GM19438 (cell line): ENCODE results near the gene MBD4.
"Not testable (repeated sequence)": the region's sequence is repeated elsewhere in the genome, so short reads cannot be mapped to it uniquely, and the experiment has no call there.

Experiments
- ATAC-seq: cut with Tn5 transposase; IDR thresholded peaks from one replicate; pipeline ENCODE4 v1.9.1; 2021; ENCODE audit warnings: low read depth; ENCODE audit not compliant: unreplicated experiment

The MBD4 gene

DNA sequence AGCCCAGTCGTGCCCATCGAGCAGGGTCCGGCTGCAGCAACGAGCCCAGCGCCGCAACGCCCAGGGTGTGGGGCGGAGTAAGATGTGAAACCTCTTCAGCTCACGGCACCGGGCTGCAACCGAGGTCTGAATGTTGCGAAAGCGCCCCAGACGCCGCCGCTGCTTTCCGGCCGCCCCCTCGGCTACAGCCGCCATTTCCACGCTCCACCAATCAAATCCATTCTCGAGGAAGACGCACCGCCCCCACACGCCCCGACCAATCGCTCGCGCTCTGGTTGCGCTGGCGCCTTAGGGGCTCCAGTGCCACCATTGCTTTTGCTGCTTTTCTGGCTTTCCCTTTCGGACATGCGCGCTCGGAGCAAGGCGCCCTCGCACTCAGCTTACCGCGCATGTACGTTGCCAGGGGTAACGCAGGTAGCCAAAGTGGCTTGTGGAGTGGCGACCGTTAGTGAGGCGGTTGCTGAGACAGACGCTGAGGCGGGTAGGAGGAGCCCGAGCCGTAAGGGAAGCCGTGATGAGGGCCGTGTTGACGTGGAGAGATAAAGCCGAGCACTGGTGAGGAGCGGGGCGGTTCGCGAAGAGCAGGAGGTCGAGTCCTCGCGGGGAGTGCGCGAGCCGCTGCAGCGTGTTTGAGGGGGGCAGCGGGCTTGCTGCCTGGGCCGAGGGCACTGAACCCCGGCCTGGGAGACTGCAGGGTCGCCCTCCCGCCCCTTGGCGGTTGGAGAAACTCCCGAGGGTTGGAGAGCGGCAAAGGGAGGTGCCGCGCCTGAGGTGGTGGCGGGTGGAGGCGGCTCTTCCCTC lies at the start of gene MBD4, which contains the start of gene IFT122:
Gene MBD4, minus strand, starts transcription at position 132 of the 801 bp plus-strand sequence. Its CDS starts 115 bp downstream, at position 17.
Gene IFT122, plus strand, starts transcription at position 408 of the 801 bp plus-strand sequence. Its CDS starts 107 bp downstream, at position 515.
- peak; percentile 86 for ATAC-seq

DNA sequence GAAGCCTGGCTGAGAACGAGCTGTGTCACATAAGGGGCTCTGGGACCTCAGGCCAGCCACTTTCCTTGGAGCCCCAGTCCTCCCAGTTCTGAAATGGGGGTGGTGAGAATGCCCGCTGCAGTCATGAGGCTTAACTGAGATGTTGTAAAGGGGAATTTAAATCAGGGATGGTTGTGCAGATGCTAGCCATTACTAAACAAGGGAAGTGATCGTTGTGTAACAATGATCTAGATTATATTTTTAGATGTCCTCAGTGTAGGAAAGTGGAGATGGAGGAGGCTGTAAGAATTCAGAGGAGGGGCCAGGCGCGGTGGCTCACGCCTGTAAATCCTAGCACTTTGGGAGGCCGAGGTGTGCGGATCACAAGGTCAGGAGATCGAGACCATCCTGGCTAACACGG lies 49.5 kb upstream of the MBD4 start:
- ATAC-seq = not testable (repeated sequence)

DNA sequence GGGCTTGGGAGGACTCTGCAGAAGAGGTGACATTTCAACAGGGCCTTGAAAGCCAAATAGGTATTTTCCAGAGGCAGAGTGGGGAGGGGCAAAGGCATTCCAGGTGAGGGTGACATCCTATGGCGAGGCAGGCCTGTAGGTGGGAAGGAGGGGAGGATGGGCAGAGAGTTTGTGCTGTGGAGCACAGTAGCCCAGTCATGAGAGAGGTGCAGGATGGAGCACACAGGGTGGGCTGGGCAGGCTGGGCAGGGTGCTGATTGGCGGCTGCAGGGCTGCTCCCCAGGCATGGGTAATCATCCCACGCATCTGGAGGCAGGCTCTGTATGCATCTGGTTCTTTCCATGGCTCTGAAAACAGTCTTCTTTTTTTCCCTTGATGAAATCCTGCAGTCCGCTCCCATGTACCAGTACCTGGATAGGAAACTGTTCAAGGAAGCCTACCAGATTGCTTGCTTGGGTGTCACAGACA lies 48.2 kb upstream of the MBD4 start:
- ATAC-seq = not testable (repeated sequence)

DNA sequence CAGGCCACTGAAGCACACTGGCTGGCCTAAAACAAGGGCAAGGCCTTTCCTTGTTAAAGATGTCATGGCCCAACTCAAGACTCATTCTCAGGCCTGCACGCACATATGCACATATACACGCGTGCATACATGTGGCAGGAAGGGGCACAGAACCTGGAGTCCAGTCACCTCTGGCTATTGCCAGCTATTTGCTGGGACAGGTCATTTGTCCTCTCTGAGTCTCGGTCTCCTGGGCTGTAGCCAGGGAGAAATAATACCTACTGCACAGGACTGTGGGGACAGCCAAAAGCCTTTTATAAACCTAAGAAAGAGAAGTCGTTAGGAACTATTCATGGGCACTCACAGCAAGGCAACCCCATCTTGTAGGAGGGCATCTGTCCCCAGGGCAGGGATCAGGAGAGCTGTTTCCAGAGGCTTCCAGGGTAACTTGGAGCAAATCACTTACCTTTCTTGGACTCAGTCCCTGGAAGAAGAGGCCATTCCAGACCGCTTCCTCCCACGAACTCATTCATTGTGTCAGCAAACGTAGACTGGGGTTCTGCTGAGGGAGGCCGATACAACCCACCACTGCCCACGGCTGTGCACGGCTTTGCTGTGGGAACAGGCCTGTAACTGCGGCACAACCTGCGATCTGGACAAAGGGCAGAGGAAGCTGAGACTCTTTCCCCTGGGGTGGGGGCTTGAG lies 47.6 kb upstream of the MBD4 start:
- no peak for ATAC-seq

DNA sequence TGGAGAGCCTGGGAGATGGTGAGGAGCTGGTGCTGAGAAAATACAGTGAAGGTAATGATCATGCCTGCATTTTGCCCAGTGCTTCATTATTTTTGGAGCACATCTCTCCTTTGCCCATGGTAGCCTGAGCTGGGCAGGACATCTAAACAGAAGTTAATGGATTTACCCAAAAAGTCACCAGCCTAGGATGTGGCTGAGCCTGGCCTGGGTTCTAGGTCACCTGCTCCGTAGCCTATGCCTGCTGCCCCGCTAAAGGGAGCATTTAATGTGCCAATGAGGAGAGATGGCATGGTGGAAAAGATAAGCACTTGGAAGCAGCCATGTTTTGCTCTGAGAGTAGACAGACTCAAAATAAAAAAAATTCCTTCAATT lies 46.9 kb upstream of the MBD4 start:
- no peak for ATAC-seq

DNA sequence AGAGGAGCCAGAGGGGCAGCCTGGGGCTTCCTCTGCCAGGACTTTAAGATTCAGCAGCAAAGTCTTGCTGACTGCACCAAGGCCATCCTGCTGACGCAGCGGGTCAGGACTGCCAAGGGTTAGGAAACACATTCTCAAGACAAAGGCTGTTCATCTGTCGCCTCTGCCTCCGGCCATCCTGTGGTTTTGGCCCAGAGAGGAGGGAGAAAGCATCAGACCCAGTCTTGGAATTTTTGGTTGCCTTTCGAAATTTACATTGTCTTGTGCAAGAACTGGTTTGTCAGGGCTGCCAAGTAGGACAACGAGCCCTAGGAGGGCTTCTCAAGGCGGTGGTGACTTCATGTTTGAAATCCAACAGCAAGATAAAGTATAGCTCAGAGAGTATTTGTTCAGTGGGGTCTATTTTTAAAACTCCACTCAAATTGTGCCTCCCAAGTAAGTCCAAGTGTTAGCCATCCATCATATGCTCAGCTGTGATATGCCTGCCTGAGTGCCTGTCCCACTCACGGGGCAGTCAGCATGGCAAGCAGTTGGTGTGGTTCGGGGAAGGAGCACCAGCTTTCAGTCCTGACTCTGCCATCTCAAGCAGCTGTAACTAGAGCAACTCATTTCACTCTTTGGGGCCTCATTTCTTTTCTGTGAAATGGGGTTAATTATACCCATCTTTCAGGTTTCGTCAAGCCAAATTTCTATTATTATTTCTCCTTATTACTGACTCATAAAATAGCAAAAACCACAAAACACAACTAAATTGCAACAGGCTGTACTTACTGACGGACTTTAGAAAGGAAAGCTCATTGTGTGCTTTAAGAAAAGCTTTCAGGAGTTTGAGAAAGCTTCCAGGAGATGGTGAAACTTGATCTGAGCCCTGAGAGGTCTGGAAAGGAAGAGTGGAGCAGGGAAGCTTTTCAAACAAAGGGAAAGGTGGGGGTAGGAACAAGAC lies 46.2 kb upstream of the MBD4 start:
- ATAC-seq = no peak

DNA sequence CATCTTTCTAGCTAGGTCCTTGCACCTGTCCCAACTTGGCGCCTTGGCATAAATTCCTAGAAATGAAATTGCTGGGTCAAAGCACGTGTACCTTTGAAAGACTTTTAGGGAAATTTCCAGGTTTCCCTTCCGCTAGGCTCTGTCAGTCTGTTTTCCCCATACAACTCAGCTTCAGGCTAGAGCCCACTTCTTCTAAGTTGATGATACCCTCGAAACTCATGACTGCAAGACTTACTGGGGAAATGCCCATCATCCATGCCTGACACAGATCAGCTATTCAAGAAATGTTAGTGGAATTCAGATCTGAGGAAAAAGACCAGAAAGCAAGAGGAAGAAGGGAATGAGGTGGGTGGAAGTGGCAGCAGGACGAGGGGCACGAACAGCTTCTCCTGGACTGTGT lies 45.4 kb upstream of the MBD4 start:
- ATAC-seq = not testable (repeated sequence)

DNA sequence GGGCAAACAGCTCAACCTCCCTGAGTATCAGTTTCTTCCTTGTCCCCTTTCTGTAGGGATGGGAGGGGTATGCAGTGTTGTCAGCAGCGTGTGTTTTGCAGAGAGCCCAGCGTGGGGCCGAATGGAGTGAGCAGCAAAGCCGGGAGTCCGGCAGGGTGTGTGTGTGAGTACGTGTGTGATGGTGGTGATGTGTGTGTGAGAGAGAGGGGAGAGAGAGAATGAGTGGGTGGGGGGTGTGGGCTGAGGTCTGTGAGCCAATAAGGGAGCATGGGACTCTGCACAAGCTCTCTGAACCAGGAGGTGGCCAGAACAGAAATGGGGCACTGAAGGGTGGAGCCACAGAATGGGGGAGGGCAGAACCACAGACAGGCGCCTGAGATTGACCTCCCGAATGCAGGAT lies 44.1 kb upstream of the MBD4 start:
- ATAC-seq = no peak

DNA sequence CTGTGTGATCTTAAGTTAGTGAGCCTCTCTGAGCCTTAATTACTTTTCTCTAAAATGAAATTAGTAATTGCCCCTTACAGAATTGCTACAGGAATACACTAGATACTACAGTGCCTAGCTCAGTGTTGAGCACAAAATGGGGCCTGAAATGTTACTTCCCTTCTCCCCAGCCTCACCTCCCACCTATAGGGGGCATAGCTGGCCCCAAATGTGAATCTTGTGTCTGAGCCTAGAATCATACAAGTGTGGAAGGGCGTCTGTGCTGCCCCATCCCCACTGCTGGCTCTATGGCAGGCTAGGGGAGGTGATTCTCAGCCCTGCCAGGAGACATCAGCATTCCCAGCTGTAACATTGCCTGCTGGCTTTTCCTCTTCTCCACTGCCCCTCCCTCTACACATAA lies 43.0 kb upstream of the MBD4 start:
- no peak for ATAC-seq

DNA sequence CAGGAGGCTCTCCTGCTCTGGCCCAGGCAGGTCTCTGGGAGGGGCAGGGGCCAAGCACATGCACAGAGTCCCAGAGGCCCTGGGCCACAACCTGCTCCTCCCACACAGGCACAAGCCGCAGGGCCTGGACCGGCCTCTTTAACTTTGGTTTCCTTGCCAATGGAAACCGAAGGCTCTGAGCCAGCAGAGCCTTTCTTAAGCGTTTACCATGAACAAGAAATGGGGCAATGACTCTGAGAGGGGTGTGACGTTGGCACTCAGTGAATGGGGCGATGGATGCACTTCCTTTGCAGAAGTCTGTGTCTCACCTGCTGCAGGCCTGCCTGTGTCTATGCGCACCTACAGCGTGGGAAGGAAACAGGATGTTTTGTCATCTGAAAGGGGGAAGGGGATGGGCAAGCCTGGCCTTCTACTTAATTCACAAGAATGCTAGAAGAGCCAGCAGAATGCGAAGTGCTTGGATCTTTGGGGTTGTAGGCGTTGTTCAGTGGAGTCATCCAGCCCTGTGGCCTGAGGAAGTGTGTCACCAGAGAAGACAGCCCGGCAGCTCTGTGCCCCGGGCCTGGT lies 42.1 kb upstream of the MBD4 start:
- ATAC-seq = no peak

DNA sequence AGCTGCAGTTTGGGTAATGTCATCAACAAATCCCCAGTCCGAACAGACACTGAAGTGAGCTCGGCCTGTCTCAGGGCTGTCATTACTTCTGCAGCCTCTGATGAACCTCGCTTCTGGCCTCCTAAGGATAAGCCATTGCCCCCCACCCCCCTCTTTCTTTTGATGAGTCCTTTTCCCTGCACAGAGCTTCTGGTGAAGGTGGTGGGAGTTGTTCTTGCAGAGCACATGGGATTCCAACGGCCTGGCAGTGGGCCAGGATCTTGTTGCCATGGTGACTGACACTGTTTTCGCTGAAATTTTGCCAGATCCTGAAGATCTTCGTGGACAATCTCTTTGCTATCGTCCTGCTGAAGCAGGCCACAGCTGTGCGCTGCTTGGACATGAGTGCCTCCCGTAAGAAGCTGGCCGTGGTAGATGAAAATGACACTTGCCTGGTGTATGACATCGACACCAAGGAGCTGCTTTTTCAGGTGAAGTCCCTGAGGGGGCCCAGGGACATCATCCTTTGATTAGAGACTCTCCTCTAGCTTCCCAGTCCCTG lies 41.5 kb upstream of the MBD4 start:
- not testable (repeated sequence) for ATAC-seq

DNA sequence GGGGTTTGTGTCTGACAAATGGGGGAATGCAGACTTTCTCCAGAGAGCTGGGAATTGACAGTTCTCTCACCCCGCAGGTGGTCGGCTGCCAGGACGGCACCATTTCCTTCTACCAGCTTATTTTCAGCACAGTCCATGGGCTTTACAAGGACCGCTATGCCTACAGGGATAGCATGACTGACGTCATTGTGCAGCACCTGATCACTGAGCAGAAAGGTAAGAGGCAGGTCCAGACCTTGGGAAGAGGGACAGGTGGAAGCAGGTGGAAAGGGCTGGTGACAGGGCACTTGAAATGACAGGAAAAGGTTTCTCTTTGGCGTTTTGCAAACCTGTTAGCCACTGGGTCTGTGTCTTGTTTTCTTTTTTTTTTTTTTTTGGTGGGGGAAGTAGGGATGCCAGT lies 36.8 kb upstream of the MBD4 start:
- no peak for ATAC-seq

DNA sequence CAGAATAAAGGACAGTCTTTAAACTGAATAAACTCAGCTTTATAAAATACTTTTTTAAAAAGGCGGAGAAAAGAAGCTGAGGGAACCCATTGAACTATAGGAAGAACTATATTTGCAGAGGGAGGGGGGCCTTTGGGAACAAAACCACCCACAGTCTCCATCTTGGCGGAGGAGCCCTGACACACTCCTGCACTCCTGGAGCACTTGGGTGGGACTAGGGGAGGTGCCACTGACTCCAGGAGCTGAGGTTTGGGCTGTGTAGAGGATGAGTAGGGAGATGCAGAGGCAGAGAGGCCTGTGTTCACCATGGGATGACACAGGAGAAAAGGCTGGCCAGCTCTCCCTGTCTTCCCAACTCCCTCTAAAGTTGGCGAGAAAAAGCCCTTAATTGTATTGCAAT lies 36.1 kb upstream of the MBD4 start:
- ATAC-seq = no peak

DNA sequence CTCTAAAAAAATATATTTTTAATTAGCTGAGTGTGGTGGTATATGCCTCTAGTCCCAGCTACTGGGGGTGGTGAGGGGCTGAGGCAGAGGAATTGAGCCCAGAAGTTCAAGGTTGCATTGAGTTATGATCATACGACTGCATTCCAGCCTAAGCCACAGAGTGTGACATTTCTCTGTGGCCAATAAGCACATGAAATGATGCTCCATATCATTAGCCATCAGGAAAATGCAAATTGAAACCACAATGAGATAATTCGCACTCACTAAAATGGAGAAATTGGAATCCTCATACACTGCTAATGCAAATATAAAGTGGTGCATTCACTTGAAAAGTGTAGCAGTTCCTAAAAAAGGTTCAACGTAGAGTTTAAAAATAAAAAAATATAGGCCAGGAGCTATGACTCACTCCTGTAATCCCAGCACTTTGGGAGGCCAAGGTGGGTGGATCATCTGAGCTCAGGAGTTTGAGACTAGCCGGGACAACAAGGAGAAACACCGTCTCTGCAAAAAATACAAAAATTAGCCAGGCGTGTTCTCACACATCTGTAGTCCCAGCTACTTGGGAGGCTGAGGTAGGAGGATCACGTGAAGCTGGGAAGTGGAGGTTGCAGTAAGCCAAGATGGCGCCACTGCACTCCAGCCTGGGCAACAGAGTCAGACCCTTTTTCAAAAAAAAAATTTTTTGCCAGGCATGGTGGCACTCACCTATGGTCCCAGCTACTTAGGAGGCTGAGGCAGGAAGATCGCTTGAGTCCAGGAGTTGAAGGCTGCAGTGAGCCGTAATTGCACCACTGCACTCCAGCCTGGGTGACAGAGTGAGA lies 35.4 kb upstream of the MBD4 start:
- ATAC-seq = no peak

DNA sequence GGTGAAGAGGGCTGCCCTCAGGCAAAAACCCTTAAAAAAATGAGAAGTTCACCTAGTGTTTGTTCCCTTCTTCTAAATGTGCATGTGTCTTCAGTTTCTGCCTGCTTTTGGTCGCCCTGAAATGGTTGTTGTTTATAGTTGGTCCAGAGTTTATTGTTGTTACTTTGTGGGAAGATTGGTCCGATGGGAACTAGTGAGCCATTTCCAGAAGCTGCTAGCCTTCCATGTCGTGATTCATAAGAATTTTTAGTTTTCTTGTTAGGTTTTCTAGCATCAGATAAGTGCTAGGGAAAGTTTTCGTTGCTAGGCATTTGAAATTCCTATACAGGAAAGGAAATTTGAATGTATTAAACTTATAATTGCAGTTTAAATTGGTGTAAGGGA lies 34.0 kb upstream of the MBD4 start:
- no peak for ATAC-seq

DNA sequence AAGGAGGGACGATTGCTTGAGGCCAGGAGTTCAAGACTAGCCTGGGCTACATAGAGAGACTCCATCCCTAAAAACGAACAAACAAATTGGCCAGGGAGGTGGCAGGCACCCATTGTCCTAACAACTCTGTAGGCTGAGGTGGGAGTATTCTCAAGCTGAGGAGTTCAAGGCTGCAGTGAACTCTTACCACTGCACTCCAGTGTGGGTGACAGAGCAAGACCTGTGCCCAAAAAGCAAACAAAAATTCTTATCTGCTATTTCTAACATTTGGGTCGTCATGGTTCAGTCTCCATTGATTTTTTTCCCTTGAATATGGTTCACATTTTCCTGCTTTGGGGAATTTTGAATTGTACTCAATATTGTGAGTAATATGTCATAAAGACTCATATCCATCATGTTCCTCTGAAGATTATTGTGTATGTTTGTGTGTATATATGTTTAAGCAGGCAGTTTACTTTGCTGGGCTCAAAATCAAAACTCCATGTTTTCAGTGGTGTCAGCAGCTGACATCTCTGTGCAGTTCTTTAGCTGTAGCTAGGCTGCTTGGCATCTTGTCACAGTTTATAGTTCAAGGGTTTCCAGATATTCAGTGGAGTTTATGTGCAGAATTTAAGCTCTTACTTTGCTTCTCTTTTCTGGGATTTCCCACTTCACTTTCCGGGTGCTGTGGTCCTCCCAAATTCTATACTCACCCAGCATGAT lies 33.5 kb upstream of the MBD4 start:
- no peak for ATAC-seq

DNA sequence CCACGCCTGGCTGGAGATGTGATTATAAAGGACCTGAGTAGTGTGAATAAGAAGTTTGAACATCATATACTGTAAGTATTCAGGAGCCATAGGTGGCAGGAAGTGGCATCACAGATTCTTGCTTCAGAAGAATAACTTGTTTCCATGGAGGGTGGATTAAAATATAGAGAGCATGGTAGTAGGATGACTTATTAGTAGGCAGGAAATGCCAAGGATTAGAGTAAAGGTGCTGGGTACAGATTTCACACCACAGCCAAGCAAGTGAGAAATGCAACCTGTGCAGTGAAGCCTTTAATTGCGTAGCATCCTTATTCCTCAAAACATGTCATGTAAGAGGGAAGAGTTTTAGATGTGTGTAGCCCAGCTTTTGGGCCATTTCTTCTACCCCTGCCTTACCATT lies 31.1 kb upstream of the MBD4 start:
- no peak for ATAC-seq

DNA sequence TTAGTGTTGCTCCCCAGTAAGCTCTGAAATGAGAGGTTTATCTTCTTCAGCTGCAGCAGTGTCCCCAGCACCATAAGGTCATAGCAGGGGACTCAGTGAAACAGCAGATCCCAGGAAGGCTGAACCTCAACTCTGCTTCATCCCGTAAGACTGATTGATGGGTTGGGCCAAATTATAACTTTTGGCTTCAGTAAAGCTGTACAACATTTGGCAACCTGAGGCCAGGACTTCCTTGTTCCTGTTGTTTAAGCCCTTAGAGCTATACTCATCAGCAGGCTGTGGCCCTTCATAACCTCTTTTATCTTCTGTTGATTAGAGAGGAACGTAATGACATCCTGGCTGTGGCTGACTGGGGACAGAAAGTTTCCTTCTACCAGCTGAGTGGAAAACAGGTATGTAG lies 29.3 kb upstream of the MBD4 start:
- ATAC-seq = no peak

DNA sequence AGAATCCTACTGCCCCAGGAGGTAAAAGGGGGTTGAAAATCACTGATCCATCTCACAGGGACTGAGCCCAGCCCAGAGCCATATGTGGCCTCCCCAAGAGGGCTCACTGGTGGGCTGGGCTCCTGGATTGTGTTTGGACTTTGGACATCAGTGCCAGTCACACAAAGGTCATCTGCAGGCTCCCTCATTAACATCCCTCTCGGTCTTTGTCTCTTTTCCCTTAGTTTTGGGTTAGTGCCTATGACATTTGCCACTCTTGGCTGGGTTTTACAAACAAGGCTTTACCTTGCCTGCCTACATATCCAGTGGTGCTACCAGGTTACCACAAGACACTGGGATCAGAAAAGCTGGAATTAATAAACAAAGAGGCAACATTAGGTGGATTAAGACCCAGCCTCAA lies 28.2 kb upstream of the MBD4 start:
- ATAC-seq = no peak
